Left ventricle myocardium inferior (tissue), 1 donor: Measurements from ENCODE around the gene INHBB. TPM values are rescaled to one million over a fixed set of nuclear protein-coding genes. Genes with fewer than 3 reads are reported as not detected.

Experiments
- DNase-seq: peaks from one replicate; pipeline ENCODE4 v3.0.0-alpha.2; 2020
- H3K27ac ChIP-seq: fragments of 200-600 bp; replicated peaks from 2 replicates; pipeline ENCODE4 v1.8.0; 2021
- H3K27me3 ChIP-seq: fragments of 200-600 bp; 2 replicates; pipeline ENCODE4 v1.8.0; 2021; ENCODE audit warnings: low read depth
- H3K36me3 ChIP-seq: fragments of 200-600 bp; 2 replicates; pipeline ENCODE4 v1.8.0; 2021
- H3K4me1 ChIP-seq: fragments of 200-600 bp; 2 replicates; pipeline ENCODE4 v1.8.0; 2021
- H3K4me3 ChIP-seq: fragments of 200-600 bp; 2 replicates; pipeline ENCODE4 v1.8.0; 2021; ENCODE audit warnings: mild to moderate bottlenecking, moderate library complexity
- H3K9me3 ChIP-seq: fragments of 200-600 bp; replicated peaks from 2 replicates; pipeline ENCODE4 v1.8.0; 2021
- CTCF ChIP-seq: fragments of 200-600 bp; IDR thresholded peaks from 2 replicates; pipeline ENCODE4 v1.8.0; 2021; ENCODE audit warnings: antibody characterized with exemption, mild to moderate bottlenecking, borderline replicate concordance
- intact Hi-C: fragments of 100-400 bp; cut with micrococcal nuclease; formaldehyde crosslinking; loops from one replicate; pipeline ENCODE4 v1.11.0; 2022
- total RNA-seq: library from RNA; stranded (reverse); fragmentation: NEBNext Ultra II Directional; extraction: Animal tissue kit (Norgen Biotek cat#: 25700); gene quantifications from one replicate; pipeline ENCODE4 v1.2.1, GENCODE V29; 2021
- donor health status: DM: no; HTN: yes; CAD: no; lungs with severe emphysema.

The INHBB gene
- total RNA-seq, 1 donor from 2014 or later, result 3.2 TPM

GRCh38 chr2:120368086-120368485 lies 22.1 kb downstream of the INHBB start:
- Histone ChIP-seq H3K27ac (no peak overlapping the region), H3K27me3 (no peaks in the 10 kb centered on the region), H3K36me3 (no peaks in the 10 kb centered on the region), H3K4me3 (no peak overlapping the region), H3K9me3 (no peaks in the 10 kb centered on the region), H3K4me1 (no peaks in the 10 kb centered on the region)
- intact Hi-C loops, result no loop called here
- no peak for DNase-seq
- TF ChIP-seq CTCF, result no peak

- peaks cover 9% of the 10 kb centered on the region for H3K27me3 ChIP-seq
- no peaks in the 10 kb centered on the region for H3K4me1 ChIP-seq
- H3K4me3 ChIP-seq, result no peak overlapping the region
- no peaks in the 10 kb centered on the region for H3K9me3 ChIP-seq
- DNase-seq, result no peak
- H3K27ac ChIP-seq, result no peak overlapping the region
- H3K36me3 ChIP-seq, result no peaks in the 10 kb centered on the region
- intact Hi-C loops, result no loop called here
- no peak for TF ChIP-seq CTCF
Observed at GRCh38 chr2:120369250-120369649, 23.3 kb downstream of the INHBB start.

- no peaks in the 10 kb centered on the region for H3K4me1 ChIP-seq
- no peak overlapping the region for H3K4me3 ChIP-seq
- no peak overlapping the region for H3K27ac ChIP-seq
- DNase-seq, result no peak
- intact Hi-C loops, result no loop called here
- H3K9me3 ChIP-seq, result no peaks in the 10 kb centered on the region
- H3K36me3 ChIP-seq, result no peaks in the 10 kb centered on the region
- H3K27me3 ChIP-seq, result peaks cover 38% of the 10 kb centered on the region
- no peak for TF ChIP-seq CTCF
Observed at GRCh38 chr2:120371969-120372625, 26.2 kb downstream of the INHBB start.

- Histone ChIP-seq H3K36me3 (no peaks in the 10 kb centered on the region), H3K9me3 (no peaks in the 10 kb centered on the region), H3K4me3 (no peak overlapping the region), H3K27ac (no peak overlapping the region), H3K27me3 (peaks cover 45% of the 10 kb centered on the region), H3K4me1 (no peaks in the 10 kb centered on the region)
- no peak for TF ChIP-seq CTCF
- intact Hi-C loops, result no loop called here
- DNase-seq, result no peak
Observed at GRCh38 chr2:120372816-120373215, 26.9 kb downstream of the INHBB start.

DNA sequence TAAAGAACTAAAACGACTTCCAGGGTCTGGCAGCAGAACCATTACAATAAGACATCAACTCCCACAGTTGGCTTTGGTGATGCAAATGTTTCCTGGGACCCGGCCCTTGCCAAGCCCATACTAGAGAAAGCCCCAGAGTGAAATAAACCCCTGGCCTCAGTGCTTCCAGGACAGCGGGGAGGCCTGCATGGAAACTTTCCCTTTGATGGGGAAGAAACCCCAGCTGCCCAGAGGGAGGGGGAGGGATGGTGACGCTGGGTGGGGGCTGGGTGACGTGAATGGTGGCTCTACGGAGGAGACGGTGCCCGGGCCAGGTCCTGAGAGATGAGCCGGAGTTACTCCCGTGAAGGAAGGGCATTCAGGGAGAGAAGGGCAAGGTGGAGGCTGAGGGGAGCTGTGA lies 27.5 kb downstream of the INHBB start:
- Histone ChIP-seq H3K27ac (no peak overlapping the region), H3K36me3 (no peaks in the 10 kb centered on the region), H3K9me3 (no peaks in the 10 kb centered on the region), H3K4me1 (no peaks in the 10 kb centered on the region), H3K27me3 (peaks cover 51% of the 10 kb centered on the region), H3K4me3 (no peak overlapping the region)
- intact Hi-C loops, result no loop called here
- no peak for DNase-seq
- TF ChIP-seq CTCF, result no peak
